Skeletal muscle tissue (tissue), 4 donors: Measurements from ENCODE around the gene JAZF1. TPM values are rescaled to one million over a fixed set of nuclear protein-coding genes. Genes with fewer than 3 reads are reported as not detected.

ENCODE experiments used
- H3K27ac ChIP-seq: one replicate; pipeline ENCODE4 v1.7.0; 2013; ENCODE audit warnings: mild to moderate bottlenecking, low read depth, low read length, inconsistent platforms
- H3K27me3 ChIP-seq, 3 donors: one replicate each; pipeline ENCODE4 v1.7.0; 2013; ENCODE audit warnings: low read length in 3 of 3; ENCODE audit not compliant: control insufficient read depth in 3 of 3, insufficient read depth in 3 of 3
- H3K36me3 ChIP-seq, 3 donors: one replicate each; pipeline ENCODE4 v1.7.0; 2013; ENCODE audit warnings: low read length in 3 of 3; ENCODE audit not compliant: control insufficient read depth in 3 of 3, insufficient read depth in 3 of 3
- H3K4me1 ChIP-seq, 3 donors: one replicate each; pipeline ENCODE4 v1.7.0; 2013; ENCODE audit warnings: low read length in 3 of 3, mild to moderate bottlenecking in 3 of 3; ENCODE audit not compliant: control insufficient read depth in 3 of 3, insufficient read depth in 3 of 3
- H3K4me3 ChIP-seq, 3 donors: one replicate each; pipeline ENCODE4 v1.7.0; 2013; ENCODE audit warnings: low read length in 3 of 3
- H3K9ac ChIP-seq, 3 donors: one replicate each; pipeline ENCODE4 v1.7.0; 2013; ENCODE audit warnings: low read length in 3 of 3, mild to moderate bottlenecking in 3 of 3, moderate library complexity in 2 of 3, low read depth in 1 of 3
- H3K9me3 ChIP-seq, 3 donors: one replicate each; pipeline ENCODE4 v1.7.0; 2013; ENCODE audit warnings: low read length in 3 of 3; ENCODE audit not compliant: control insufficient read depth in 3 of 3
- total RNA-seq: library from RNA; depleted of rRNA; stranded (reverse); fragments of >200 nt; gene quantifications from one replicate; pipeline ENCODE4 v1.2.3, GENCODE V29; 2014
- donor health status: Osteomylitis.

JAZF1 gene
- total RNA-seq, 1 donor from 2014 or later = 7.3 TPM

- H3K27ac ChIP-seq = no peak overlapping the region
- no peaks in the 10 kb centered on the region for H3K36me3 ChIP-seq
- no peak overlapping the region for H3K9ac ChIP-seq
- H3K9me3 ChIP-seq = no peaks in the 10 kb centered on the region
- no peaks in the 10 kb centered on the region for H3K27me3 ChIP-seq
- H3K4me3 ChIP-seq = no peak overlapping the region
- peaks cover 12 to 39% (median 16%) of the 10 kb centered on the region in 3 donors for H3K4me1 ChIP-seq
Measured at GRCh38 chr7:27941522-27941921, 239.1 kb downstream of the JAZF1 start.

- no peaks in the 10 kb centered on the region for H3K36me3 ChIP-seq
- no peaks in the 10 kb centered on the region for H3K9me3 ChIP-seq
- peaks cover 7 to 46% (median 24%) of the 10 kb centered on the region in 3 donors for H3K4me1 ChIP-seq
- H3K27me3 ChIP-seq = no peaks in the 10 kb centered on the region
- no peak overlapping the region for H3K4me3 ChIP-seq
- no peak overlapping the region for H3K27ac ChIP-seq
- no peak overlapping the region for H3K9ac ChIP-seq
Measured at GRCh38 chr7:27940341-27940740, 240.3 kb downstream of the JAZF1 start.

- Histone ChIP-seq H3K4me1 (peaks cover 4 to 42% (median 21%) of the 10 kb centered on the region in 3 donors), H3K9ac (no peak overlapping the region), H3K9me3 (no peaks in the 10 kb centered on the region), H3K4me3 (no peak overlapping the region), H3K27me3 (no peaks in the 10 kb centered on the region), H3K36me3 (no peaks in the 10 kb centered on the region), H3K27ac (no peak overlapping the region)
Measured at GRCh38 chr7:27939893-27940292, 240.7 kb downstream of the JAZF1 start.

- Histone ChIP-seq H3K9ac (no peak overlapping the region), H3K4me1 (peaks cover 4 to 15% (median 13%) of the 10 kb centered on the region in 3 donors), H3K4me3 (no peak overlapping the region), H3K36me3 (no peaks in the 10 kb centered on the region), H3K27ac (no peak overlapping the region), H3K9me3 (no peaks in the 10 kb centered on the region), H3K27me3 (no peaks in the 10 kb centered on the region)
Measured at GRCh38 chr7:27936768-27937102, 243.9 kb downstream of the JAZF1 start.

GRCh38 chr7:27936047-27936767, 244.4 kb downstream of the JAZF1 start:
- peaks cover 4 to 15% (median 12%) of the 10 kb centered on the region in 3 donors for H3K4me1 ChIP-seq
- H3K9me3 ChIP-seq = no peaks in the 10 kb centered on the region
- no peak overlapping the region for H3K4me3 ChIP-seq
- no peak overlapping the region for H3K27ac ChIP-seq
- no peaks in the 10 kb centered on the region for H3K36me3 ChIP-seq
- H3K27me3 ChIP-seq = no peaks in the 10 kb centered on the region
- H3K9ac ChIP-seq = no peak overlapping the region

GRCh38 chr7:27933671-27934565, 246.7 kb downstream of the JAZF1 start:
- no peak overlapping the region for H3K9ac ChIP-seq
- H3K4me1 ChIP-seq = peaks cover 4 to 20% (median 12%) of the 10 kb centered on the region in 3 donors
- H3K9me3 ChIP-seq = no peaks in the 10 kb centered on the region
- no peak overlapping the region for H3K27ac ChIP-seq
- H3K4me3 ChIP-seq = no peak overlapping the region
- no peaks in the 10 kb centered on the region for H3K27me3 ChIP-seq
- H3K36me3 ChIP-seq = no peaks in the 10 kb centered on the region

- Histone ChIP-seq H3K4me1 (peaks cover 0 to 11% (median 6%) of the 10 kb centered on the region in 3 donors), H3K9ac (no peak overlapping the region), H3K27me3 (no peaks in the 10 kb centered on the region), H3K36me3 (no peaks in the 10 kb centered on the region), H3K9me3 (no peaks in the 10 kb centered on the region), H3K4me3 (no peak overlapping the region), H3K27ac (no peak overlapping the region)
Measured at GRCh38 chr7:27930910-27931476, 249.6 kb downstream of the JAZF1 start.

- H3K36me3 ChIP-seq = no peaks in the 10 kb centered on the region
- H3K27ac ChIP-seq = no peak overlapping the region
- no peak overlapping the region for H3K9ac ChIP-seq
- H3K27me3 ChIP-seq = no peaks in the 10 kb centered on the region
- H3K9me3 ChIP-seq = no peaks in the 10 kb centered on the region
- H3K4me1 ChIP-seq = peaks cover 0 to 5% (median 0%) of the 10 kb centered on the region in 3 donors
- H3K4me3 ChIP-seq = no peak overlapping the region
Measured at GRCh38 chr7:27929127-27929526, 251.5 kb downstream of the JAZF1 start.

GRCh38 chr7:27928001-27928400, 252.6 kb downstream of the JAZF1 start:
- Histone ChIP-seq H3K9me3 (no peaks in the 10 kb centered on the region), H3K36me3 (no peaks in the 10 kb centered on the region), H3K27ac (no peak overlapping the region), H3K9ac (no peak overlapping the region), H3K4me3 (no peak overlapping the region), H3K27me3 (no peaks in the 10 kb centered on the region), H3K4me1 (peaks cover 0 to 11% (median 8%) of the 10 kb centered on the region in 3 donors)
